Activated CD4-positive, alpha-beta T cell treated with anti-CD3 and anti-CD28 coated beads, Interleukin-2, Interleukin-4, amounts not matched to agents 100 ng/mL and 50 ng/mL, durations not matched to agents 16 hours and 8 hours (primary cell): ENCODE data around the gene ZYG11B.
"Not testable (repeated sequence)": the region's sequence is repeated elsewhere in the genome, so short reads cannot be mapped to it uniquely, and the experiment has no call there.

ENCODE experiments used
- DNase-seq: peaks from one replicate; pipeline ENCODE4 v3.0.0-alpha.2; 2020; ENCODE audit warnings: low spot score

The ZYG11B gene

DNA sequence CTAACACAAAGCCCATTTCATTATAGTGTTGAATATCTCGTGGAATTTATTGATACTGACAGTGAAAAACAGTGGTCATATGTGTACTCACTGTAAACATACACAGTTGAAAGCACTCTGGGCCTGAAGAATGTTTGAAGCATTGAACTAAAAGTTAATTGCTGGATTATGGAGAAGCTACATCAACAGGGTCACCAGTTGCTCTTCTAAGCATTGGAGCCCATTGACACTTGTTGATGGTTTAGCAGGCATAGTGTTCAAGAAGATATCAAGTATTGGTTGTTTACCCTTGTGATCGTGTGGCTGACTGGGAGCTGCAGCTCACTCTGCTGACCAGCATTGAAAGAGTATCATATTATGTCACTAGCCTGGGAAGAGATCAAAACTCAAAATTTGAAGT, 126.6 kb downstream of the ZYG11B start:
- no peak for DNase-seq

DNA sequence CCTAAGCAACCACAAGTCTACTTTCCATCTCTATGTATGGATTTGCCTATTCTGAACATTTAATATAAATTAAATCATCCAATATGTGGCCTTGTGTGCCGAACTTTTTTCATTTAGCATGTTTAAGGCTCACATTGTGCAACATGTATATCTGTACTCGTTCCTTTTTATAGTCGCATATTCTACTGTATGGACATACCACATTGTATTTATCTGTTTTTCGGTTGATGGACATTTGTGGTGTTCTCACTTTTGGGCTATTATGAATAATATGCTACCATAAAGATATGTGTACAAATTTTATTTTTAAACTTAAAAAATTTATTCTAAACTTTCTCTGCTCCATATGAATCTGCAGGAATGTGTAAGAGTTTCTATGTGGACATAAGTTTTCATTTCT, 129.3 kb downstream of the ZYG11B start:
- DNase-seq, result no peak

DNA sequence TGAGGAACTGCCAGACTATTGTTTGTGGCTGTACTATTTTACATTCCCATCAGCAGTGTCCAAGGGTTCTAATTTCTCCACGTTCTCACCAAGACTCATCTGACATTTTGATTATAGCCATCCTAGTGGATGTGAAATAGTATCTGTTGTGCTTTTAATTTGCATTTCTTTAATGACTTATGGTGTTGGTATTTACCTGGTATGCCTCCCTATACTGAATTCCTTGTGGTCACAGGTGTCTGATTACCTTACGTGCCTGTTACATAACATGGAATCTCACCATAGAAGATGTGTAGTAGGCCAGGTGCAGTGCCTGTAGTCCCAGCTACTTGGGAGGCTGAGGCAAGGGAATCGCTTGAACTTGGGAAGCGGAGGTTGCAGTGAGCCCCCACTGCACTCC, 129.8 kb downstream of the ZYG11B start:
- DNase-seq, result no peak

DNA sequence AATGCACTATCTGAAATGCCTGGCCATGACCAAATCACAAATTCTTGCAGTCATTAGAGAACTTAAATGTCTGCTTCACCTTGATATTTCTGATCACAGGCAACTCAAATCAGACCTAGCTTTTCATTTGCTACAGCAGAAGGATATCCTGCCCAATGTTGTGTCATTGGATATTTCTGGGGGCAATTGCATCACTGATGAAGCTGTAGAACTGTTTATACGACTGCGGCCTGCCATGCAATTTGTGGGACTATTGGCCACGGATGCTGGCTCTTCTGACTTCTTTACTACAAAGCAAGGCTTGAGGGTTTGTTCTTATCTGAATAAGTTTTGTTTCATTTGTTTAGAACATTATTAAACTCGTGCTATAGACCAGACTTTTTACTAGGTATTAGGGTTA, 131.2 kb downstream of the ZYG11B start:
- no peak for DNase-seq

DNA sequence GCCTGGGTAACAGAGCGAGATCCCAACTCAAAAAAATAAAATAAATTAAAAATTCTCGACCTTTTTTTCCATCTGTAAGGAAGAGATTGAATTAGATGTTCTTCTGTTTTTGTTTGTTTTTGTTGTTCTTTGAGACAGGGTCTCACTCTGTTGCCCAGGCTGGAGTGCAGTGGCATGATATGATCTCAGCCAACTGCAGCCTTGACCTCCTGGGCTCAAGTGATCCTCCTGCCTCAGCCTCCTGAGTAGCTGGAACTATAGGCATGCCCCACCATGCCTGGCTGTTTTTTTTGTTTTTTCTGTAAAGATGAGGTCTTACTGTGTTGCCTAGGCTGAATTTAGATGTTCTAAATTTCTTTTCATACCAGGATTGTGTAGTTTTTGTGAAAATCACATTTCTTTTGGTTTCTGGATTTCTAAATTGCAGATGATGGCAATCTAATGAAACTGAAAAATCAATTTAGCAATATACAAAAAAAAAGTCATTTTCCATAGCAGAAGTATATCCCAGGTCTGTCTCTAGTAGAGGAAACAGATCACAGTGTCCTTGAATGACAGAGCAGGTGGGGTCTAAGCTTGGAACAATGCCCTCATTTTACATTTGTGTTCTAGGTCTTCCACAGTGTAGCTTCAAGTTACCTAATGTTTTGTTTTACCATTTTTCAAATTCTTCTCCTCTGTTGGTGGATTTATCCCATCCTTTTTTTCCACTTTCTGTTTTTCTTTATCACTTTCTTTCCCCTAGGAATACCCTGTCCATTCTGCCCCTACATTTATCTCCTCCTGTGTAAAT, 136.6 kb downstream of the ZYG11B start:
- DNase-seq, result no peak

DNA sequence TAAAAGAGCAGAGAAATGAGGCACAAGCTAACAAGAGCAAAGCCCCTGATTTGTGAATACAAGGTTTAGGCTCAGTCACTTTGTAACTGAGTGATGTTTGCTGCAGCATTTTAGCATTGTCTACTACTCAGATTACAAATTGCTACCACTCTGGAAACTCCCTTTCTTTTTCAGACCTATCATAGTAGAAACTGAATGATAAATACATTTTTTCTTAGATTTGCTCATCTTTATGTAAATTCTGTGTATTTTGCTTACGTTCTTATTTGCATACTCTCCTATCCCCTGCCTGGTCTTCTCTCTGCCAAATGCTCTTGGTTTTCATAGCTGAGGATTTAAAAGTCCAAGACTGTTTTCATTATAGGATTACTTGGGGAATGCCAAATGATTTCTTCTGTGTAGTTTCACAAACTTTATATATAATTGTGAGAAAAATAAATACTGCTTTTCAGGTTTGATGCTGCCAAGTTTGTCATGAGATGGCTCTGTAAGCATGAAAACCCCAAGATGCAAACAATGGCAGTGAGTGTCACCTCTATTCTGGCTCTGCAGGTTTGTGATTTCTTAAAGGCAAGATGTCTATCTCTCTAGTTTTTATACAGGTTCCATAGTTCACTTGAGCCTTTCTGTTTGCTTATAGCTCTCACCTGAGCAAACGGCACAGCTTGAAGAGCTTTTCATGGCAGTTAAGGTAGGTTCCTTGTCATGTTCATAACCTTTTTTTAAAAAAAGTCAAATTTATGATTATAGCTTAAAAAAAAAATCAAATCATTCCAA, 141.0 kb downstream of the ZYG11B start:
- DNase-seq, result peak; percentile 57

DNA sequence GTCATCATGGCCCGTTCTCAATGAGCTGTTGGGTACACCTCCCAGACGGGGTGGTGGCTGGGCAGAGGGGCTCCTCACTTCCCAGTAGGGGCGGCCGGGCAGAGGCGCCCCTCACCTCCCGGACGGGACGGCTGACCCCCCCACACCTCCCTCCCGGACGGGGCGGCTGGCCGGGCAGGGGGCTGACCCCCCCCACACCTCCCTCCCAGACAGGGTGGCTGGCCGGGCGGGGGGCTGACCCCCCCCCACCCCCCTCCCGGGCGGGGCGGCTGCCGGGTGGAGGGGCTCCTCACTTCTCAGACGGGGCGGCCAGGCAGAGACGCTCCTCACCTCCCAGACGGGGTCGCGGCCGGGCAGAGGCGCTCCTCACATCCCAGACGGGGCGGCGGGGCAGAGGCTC, 143.5 kb downstream of the ZYG11B start:
- DNase-seq, result not testable (repeated sequence)

DNA sequence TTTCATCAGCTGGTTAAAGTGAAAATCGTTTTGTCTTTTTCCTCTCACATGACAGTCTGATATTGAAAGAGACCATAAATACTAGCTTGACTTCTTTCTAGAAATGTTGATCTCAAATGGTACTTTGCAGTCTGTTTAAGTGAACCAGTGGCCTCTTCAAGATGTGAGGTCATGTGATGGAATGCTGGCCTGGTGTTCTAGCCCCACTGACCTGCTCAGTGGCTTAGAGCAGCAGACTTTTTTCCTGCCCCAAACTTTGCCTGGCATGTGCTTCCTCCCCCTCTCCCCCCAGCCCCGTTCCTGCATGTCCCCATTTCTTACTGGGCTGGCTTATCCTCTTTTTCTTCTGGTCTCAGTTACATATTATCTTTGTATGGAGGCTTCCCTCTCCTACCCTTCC, 150.6 kb downstream of the ZYG11B start:
- no peak for DNase-seq
